ENCODE measurements around the gene MARS2. TPM values are rescaled to one million over a fixed set of nuclear protein-coding genes. Genes with fewer than 3 reads are reported as not detected.
"Not testable (repeated sequence)": the region's sequence is repeated elsewhere in the genome, so short reads cannot be mapped to it uniquely, and the experiment has no call there.

Gene MARS2
- total RNA-seq, 1 experiment from 2014 or later: 14.4 TPM

DNA sequence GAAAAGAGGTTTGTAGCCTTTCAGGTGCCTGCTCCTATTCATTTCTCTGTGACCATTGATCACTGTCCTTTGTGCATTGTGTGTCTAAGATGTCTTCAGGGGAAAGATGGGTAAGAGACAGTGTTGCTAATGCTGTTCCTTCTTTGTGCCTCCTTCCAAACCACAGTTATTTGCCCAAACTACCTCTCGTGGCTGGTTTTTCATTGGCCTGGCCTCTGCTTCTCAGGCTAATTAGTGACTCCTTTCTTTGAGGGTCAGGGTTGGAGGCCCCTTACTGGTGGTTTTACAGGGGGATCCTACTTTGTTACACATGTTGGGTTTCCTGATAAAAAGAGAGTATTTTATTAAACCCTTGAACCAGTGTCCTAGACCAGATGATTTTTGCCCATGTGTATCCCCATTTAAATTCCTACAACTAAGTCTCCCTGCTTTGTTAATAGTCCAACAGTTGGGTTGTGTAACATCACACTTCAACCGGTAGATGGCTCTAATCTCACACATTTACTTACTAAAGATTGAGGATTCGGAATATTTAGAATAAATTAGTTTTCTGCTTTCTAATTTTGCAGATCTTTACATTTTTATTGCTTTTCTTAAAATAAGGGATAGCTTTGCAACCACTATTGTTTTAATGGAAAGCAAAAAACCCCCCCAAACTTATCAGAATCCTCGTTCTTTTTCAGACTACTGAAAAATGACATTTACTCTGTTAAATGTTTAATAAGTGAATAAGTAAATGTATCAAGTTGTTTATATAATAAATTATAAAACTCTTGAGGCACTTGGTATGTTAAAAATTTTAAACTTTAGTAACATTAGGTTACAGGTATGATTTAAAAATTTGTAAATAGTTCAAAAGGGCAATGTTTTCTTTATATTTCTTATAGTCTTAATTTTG lies 2.4 kb downstream of the MARS2 start:
- Histone ChIP-seq H4K20me1 (ENCODE audit: insufficient read depth) (peaks cover 14% of the 10 kb centered on the region; the same call in 1 of the 2 replicates), H3K9ac (ENCODE audit: low read length) (no peak overlapping the region), H3K27ac (ENCODE audit: low read depth, low read length) (no peak overlapping the region), H3K9me2 (ENCODE audit: insufficient read depth) (no peaks in the 10 kb centered on the region), H3K36me3 (ENCODE audit: control insufficient read depth in 1 of 2, insufficient read depth in 2 of 2, low read length in 2 of 2) (peaks cover 0 to 12% of the 10 kb centered on the region in 2 experiments; a peak in 1 of 4 replicates), H3K79me2 (ENCODE audit: insufficient read depth, low read length) (peaks cover 63% of the 10 kb centered on the region), H3K27me3 (ENCODE audit: insufficient read depth, low read length) (no peaks in the 10 kb centered on the region), H3K4me2 (ENCODE audit: low read length) (peak overlapping the region; percentile 85), H3K4me3 (replicated peaks in 1 of 2; ENCODE audit: low read depth in 1 of 2, low read length in 2 of 2) (no peak overlapping the region), H2AFZ (ENCODE audit: low read depth, low read length, poor library complexity, severe bottlenecking) (no peak overlapping the region), H3K4me1 (ENCODE audit: control insufficient read depth in 1 of 2, insufficient read depth in 2 of 2, low read length in 2 of 2) (peaks cover 11 to 19% of the 10 kb centered on the region in 2 experiments; a peak in 3 of 4 replicates), H3K9me3 (ENCODE audit: control insufficient read depth in 1 of 2, insufficient read depth in 1 of 2, low read depth in 1 of 2, low read length in 2 of 2) (no peaks in the 10 kb centered on the region)
- CTCF ChIA-PET: no interaction called here
- DNase-seq (ENCODE audit: low read depth, low spot score): peak; percentile 24
- ATAC-seq: no peak
- no TSS peak for BruUV-seq (replicated peaks)
- RAD21 ChIA-PET (ENCODE audit: low non-redundant PET in 1 of 2, low total read pairs in 2 of 2, uncharacterized antibody in 2 of 2, unreplicated experiment in 2 of 2): no interaction called here
- TF ChIP-seq RAD21 (IDR thresholded peaks at IDR 0.05; ENCODE audit: low read depth) (peak; percentile 66), EZH2 (IDR thresholded peaks at IDR 0.05) (no peak)
- TF ChIP-seq, protein P1, sequence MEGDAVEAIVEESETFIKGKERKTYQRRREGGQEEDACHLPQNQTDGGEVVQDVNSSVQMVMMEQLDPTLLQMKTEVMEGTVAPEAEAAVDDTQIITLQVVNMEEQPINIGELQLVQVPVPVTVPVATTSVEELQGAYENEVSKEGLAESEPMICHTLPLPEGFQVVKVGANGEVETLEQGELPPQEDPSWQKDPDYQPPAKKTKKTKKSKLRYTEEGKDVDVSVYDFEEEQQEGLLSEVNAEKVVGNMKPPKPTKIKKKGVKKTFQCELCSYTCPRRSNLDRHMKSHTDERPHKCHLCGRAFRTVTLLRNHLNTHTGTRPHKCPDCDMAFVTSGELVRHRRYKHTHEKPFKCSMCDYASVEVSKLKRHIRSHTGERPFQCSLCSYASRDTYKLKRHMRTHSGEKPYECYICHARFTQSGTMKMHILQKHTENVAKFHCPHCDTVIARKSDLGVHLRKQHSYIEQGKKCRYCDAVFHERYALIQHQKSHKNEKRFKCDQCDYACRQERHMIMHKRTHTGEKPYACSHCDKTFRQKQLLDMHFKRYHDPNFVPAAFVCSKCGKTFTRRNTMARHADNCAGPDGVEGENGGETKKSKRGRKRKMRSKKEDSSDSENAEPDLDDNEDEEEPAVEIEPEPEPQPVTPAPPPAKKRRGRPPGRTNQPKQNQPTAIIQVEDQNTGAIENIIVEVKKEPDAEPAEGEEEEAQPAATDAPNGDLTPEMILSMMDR (IDR thresholded peaks at IDR 0.05 in 2 of 3, conservative IDR thresholded peaks at IDR 0.05 in 1 of 3; ENCODE audit: borderline replicate concordance in 1 of 3, insufficient read depth in 1 of 3, low read depth in 2 of 3, low read length in 2 of 3): peak; percentile 45 to 72 (median 57); a peak in 5 of 6 replicates
- POLR2A ChIA-PET: no interaction called here
- intact Hi-C loops (cut with micrococcal nuclease): loop anchor here (1.0 to 10.0 kb wide), 3 partner anchors 70 to 587 kb away; partner anchors contain the start of gene HSPE1

DNA sequence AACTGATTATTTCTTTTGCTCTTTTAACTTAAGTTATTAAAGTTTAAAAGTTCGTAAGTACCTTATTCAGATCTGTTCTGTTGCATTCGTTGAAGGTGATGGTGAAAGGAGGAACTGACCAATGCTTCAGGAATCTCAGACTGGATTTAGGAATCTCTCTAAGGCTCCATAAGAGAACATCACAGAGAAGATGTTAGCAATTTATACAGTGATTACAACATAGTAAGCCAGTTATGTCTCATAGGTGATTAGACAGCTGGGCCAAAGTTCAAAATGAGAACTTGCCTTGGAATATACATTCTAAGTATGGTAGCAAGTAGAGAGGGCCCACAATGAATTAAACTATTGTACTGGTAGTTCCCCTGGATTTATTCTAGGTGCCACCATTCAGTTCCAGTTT lies 3.2 kb downstream of the MARS2 start:
- Histone ChIP-seq H4K20me1 (ENCODE audit: insufficient read depth) (peaks cover 14% of the 10 kb centered on the region; the same call in 1 of the 2 replicates), H3K36me3 (ENCODE audit: control insufficient read depth in 1 of 2, insufficient read depth in 2 of 2, low read length in 2 of 2) (peaks cover 0 to 12% of the 10 kb centered on the region in 2 experiments; a peak in 1 of 4 replicates), H3K27me3 (ENCODE audit: insufficient read depth, low read length) (no peaks in the 10 kb centered on the region), H3K4me3 (replicated peaks in 1 of 2; ENCODE audit: low read depth in 1 of 2, low read length in 2 of 2) (no peak overlapping the region), H3K4me1 (ENCODE audit: control insufficient read depth in 1 of 2, insufficient read depth in 2 of 2, low read length in 2 of 2) (peaks cover 11 to 19% of the 10 kb centered on the region in 2 experiments; a peak in 3 of 4 replicates), H3K9me3 (ENCODE audit: control insufficient read depth in 1 of 2, insufficient read depth in 1 of 2, low read depth in 1 of 2, low read length in 2 of 2) (no peaks in the 10 kb centered on the region), H2AFZ (ENCODE audit: low read depth, low read length, poor library complexity, severe bottlenecking) (no peak overlapping the region), H3K9ac (ENCODE audit: low read length) (no peak overlapping the region), H3K27ac (ENCODE audit: low read depth, low read length) (no peak overlapping the region), H3K4me2 (ENCODE audit: low read length) (no peak overlapping the region), H3K9me2 (ENCODE audit: insufficient read depth) (no peaks in the 10 kb centered on the region), H3K79me2 (ENCODE audit: insufficient read depth, low read length) (peaks cover 63% of the 10 kb centered on the region)
- ChIA-PET CTCF (no interaction called here), RAD21 (ENCODE audit: low non-redundant PET in 1 of 2, low total read pairs in 2 of 2, uncharacterized antibody in 2 of 2, unreplicated experiment in 2 of 2) (no interaction called here), POLR2A (no interaction called here)
- DNase-seq (ENCODE audit: low read depth, low spot score): no peak
- BruUV-seq (replicated peaks): no TSS peak
- ATAC-seq: no peak
- no peak for TF ChIP-seq CEBPB (IDR thresholded peaks at IDR 0.05; ENCODE audit: low read depth)
- no peak for TF ChIP-seq ZNF274 (IDR thresholded peaks at IDR 0.05; ENCODE audit: low read depth, low read length)
- no peak for TF ChIP-seq JUND (IDR thresholded peaks at IDR 0.05)
- TF ChIP-seq EZH2phosphoT487 (IDR thresholded peaks at IDR 0.05; ENCODE audit: borderline replicate concordance): no peak
- no peak for TF ChIP-seq SP1 (IDR thresholded peaks at IDR 0.05; ENCODE audit: low read depth)
- no peak for TF ChIP-seq SRF (IDR thresholded peaks at IDR 0.05; ENCODE audit: low read depth)
- intact Hi-C loops (cut with micrococcal nuclease): loop anchor here (10.0 kb wide), 2 partner anchors 204 to 586 kb away; partner anchors contain the start of gene HSPE1

DNA sequence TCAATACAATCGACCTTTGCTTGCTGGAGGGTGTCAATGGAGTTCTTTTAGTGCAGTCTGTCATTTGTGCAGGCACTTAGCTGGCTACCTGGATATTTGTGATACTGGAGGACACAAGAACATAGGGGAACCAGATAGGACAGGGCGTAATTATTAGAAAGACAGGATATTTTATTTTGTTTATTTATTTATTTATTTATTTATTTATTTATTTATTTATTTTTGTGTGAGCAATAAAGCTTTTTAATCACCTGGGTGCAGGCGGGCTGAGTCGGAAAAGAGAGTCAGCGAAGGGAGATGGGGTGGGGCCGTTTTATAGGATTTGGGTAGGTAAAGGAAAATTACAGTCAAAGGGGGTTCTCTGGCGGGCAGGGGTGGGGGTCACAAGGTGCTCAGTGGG lies 4.0 kb downstream of the MARS2 start:
- peaks cover 63% of the 10 kb centered on the region for H3K79me2 ChIP-seq (ENCODE audit: insufficient read depth, low read length)
- CTCF ChIA-PET: not testable (repeated sequence)

More for the DNA sequence above, 4.0 kb downstream of the MARS2 start:
- H3K9me2 ChIP-seq (ENCODE audit: insufficient read depth); H3K27me3 ChIP-seq (ENCODE audit: insufficient read depth, low read length); H3K9me3 ChIP-seq (ENCODE audit: control insufficient read depth in 1 of 2, insufficient read depth in 1 of 2, low read depth in 1 of 2, low read length in 2 of 2); DNase-seq (ENCODE audit: low read depth, low spot score); H2AFZ ChIP-seq (ENCODE audit: low read depth, low read length, poor library complexity, severe bottlenecking); H3K4me3 ChIP-seq (replicated peaks in 1 of 2; ENCODE audit: low read depth in 1 of 2, low read length in 2 of 2); POLR2A ChIA-PET; ATAC-seq; H3K9ac ChIP-seq (ENCODE audit: low read length); BruUV-seq (replicated peaks); H3K27ac ChIP-seq (ENCODE audit: low read depth, low read length); RAD21 ChIA-PET (ENCODE audit: low non-redundant PET in 1 of 2, low total read pairs in 2 of 2, uncharacterized antibody in 2 of 2, unreplicated experiment in 2 of 2); H3K4me2 ChIP-seq (ENCODE audit: low read length): not testable (repeated sequence)
- intact Hi-C loops (cut with micrococcal nuclease): loop anchor here (10.0 kb wide), 2 partner anchors 204 to 586 kb away; partner anchors contain the start of gene HSPE1
- Histone ChIP-seq H4K20me1 (ENCODE audit: insufficient read depth) (peaks cover 14% of the 10 kb centered on the region; the same call in 1 of the 2 replicates), H3K4me1 (ENCODE audit: control insufficient read depth in 1 of 2, insufficient read depth in 2 of 2, low read length in 2 of 2) (peaks cover 11 to 19% of the 10 kb centered on the region in 2 experiments; a peak in 3 of 4 replicates), H3K36me3 (ENCODE audit: control insufficient read depth in 1 of 2, insufficient read depth in 2 of 2, low read length in 2 of 2) (peaks cover 0 to 12% of the 10 kb centered on the region in 2 experiments; a peak in 1 of 4 replicates)
